Measurements from ENCODE around the gene CCDC112. TPM values are rescaled to one million over a fixed set of nuclear protein-coding genes. Genes with fewer than 3 reads are reported as not detected.

Gene CCDC112
- total RNA-seq, 1 experiment from 2014 or later = 13.0 TPM

DNA sequence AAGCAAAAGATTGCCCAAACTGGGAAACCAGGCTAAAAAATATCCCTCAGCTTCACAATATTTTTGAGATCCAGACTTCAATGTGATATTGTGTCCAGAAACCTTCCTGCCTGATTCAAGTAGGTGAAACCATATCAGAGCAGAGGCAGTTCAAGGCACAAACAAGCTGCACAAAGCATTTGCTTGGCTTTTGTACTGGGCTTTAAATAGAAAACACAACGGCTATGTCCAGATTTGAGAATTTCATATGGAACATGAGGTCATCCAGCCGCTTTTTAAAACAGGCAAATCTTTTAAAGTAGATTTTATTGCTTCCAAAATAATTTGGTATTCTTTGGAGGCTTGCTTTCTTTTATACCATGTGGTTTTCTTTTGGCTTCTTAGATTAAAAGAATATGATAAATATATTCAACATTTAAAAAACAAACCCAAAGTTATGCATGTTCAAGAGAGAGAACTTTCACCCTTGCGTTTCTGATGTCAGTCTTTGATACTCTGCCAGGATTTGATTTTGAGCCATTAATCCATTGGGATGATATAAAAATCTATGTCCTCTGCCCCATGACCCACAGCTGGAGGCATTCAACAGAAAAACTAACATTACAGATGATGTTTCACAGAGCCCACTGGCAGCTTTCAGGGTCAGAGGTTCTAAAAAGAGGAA is 29.0 kb upstream of the CCDC112 start:
- H4K5ac ChIP-seq (ENCODE audit: insufficient read length, low read depth, low read length) = no peak overlapping the region
- peaks cover 7% of the 10 kb centered on the region; the same call in 1 of the 2 replicates for H3K4me1 ChIP-seq (ENCODE audit: insufficient read depth, low read length)
- no peak overlapping the region for H2BK12ac ChIP-seq (ENCODE audit: insufficient read length, low read depth, low read length)
- no peak for DNase-seq
- H2AK5ac ChIP-seq (ENCODE audit: insufficient read length, low read length) = no peak overlapping the region
- Mint-ChIP-seq H3K9me3 (peaks cover 8 to 9% of the 10 kb centered on the region in 2 experiments; a peak in 4 of 5 replicates), H3K27ac (no peak overlapping the region), H3K27me3 (ENCODE audit: low read depth) (no peaks in the 10 kb centered on the region; the same call in none of the 2 replicates), H3K36me3 (ENCODE audit: insufficient read depth in 1 of 3, low read depth in 3 of 3) (peaks cover 0 to 9% (median 0%) of the 10 kb centered on the region in 3 experiments; a peak in 3 of 7 replicates), H3K4me3 (no peak overlapping the region), H3K4me1 (peaks cover 26 to 35% of the 10 kb centered on the region in 2 experiments)
- H2BK5ac ChIP-seq (ENCODE audit: insufficient read length, low read length) = no peak overlapping the region
- no peak overlapping the region for H3K27ac ChIP-seq (ENCODE audit: insufficient read length, low read depth, low read length)
- no peaks in the 10 kb centered on the region for H3K79me2 ChIP-seq (ENCODE audit: insufficient read depth, low read length)
- no peak overlapping the region for H3K9ac ChIP-seq (ENCODE audit: extremely low read depth, insufficient read length, low read length)
- no peaks in the 10 kb centered on the region for H3K79me1 ChIP-seq (ENCODE audit: insufficient read depth, low read depth, low read length, poor library complexity, severe bottlenecking)
- no peaks in the 10 kb centered on the region for H3K23me2 ChIP-seq (ENCODE audit: insufficient read length, low read depth, low read length, poor library complexity, severe bottlenecking)
- no peak overlapping the region for H4K8ac ChIP-seq (replicated peaks; ENCODE audit: insufficient read length, low read depth, low read length)
- H3K27me3 ChIP-seq (ENCODE audit: insufficient read depth, low read length) = no peaks in the 10 kb centered on the region
- no peak overlapping the region for H4K91ac ChIP-seq (ENCODE audit: insufficient read length, low read depth, low read length)
- H3K23ac ChIP-seq (ENCODE audit: insufficient read length, low read depth, low read length) = no peak overlapping the region
- no peak overlapping the region for H2BK20ac ChIP-seq (ENCODE audit: low read depth, low read length, poor library complexity, severe bottlenecking)
- no peaks in the 10 kb centered on the region for H3K9me3 ChIP-seq (ENCODE audit: control insufficient read depth, low read depth, low read length)
- H3K14ac ChIP-seq (ENCODE audit: insufficient read depth, low read length) = no peak overlapping the region
- no peak overlapping the region for H2BK15ac ChIP-seq (ENCODE audit: low read depth, low read length)
- no CpG with 5 or more reads among the region's 3 CpGs for WGBS (ENCODE audit: extremely low coverage, insufficient read length, low lambda C conversion rate)
- H3K4ac ChIP-seq (ENCODE audit: low read depth, low read length) = no peak overlapping the region
- no peak overlapping the region for H3T11ph ChIP-seq (ENCODE audit: low read length)
- H3K4me2 ChIP-seq (ENCODE audit: insufficient read depth, insufficient read length, low read length) = no peak overlapping the region
- H3K56ac ChIP-seq (ENCODE audit: insufficient read length, low read depth, low read length) = no peak overlapping the region
- no peak overlapping the region for H3K18ac ChIP-seq (ENCODE audit: insufficient read length, low read depth, low read length)
- H2BK120ac ChIP-seq (ENCODE audit: low read depth, low read length, poor library complexity, severe bottlenecking) = no peak overlapping the region
- TF ChIP-seq, protein P1, sequence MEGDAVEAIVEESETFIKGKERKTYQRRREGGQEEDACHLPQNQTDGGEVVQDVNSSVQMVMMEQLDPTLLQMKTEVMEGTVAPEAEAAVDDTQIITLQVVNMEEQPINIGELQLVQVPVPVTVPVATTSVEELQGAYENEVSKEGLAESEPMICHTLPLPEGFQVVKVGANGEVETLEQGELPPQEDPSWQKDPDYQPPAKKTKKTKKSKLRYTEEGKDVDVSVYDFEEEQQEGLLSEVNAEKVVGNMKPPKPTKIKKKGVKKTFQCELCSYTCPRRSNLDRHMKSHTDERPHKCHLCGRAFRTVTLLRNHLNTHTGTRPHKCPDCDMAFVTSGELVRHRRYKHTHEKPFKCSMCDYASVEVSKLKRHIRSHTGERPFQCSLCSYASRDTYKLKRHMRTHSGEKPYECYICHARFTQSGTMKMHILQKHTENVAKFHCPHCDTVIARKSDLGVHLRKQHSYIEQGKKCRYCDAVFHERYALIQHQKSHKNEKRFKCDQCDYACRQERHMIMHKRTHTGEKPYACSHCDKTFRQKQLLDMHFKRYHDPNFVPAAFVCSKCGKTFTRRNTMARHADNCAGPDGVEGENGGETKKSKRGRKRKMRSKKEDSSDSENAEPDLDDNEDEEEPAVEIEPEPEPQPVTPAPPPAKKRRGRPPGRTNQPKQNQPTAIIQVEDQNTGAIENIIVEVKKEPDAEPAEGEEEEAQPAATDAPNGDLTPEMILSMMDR (conservative IDR thresholded peaks at IDR 0.05) = no peak
- no peaks in the 10 kb centered on the region for H4K20me1 ChIP-seq (ENCODE audit: control insufficient read depth, insufficient read depth, insufficient read length)
- H2AFZ ChIP-seq (ENCODE audit: low read length) = no peak overlapping the region

Data from H9 (cell line).